NK-92 (cell line): ENCODE results near the gene PDE7B.

Source experiments
- DNase-seq: peaks from one replicate; lab custom pipeline; 2025; ENCODE audit not compliant: unreplicated experiment; lab: John Stamatoyannopoulos, UW

The PDE7B gene

DNA sequence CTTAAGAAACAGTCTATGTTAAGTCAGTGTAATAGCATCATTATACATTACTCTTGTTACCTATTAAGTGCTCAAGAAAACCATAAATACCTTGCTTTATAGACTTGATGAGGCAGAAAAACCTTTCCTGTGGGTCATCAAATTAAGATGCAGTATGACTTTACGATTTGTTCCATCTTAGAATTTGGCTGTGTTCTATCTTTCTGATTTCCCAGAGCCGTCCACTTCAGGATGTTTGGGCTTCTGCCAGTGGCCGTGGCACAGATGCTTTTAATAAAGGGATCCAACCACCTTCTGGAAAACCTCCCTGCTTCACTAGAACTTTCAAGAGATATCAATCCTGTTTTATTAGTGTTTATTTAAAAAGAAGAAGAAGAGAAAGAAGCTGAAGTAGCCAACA, 71.2 kb downstream of the PDE7B start:
- no peak for DNase-seq

DNA sequence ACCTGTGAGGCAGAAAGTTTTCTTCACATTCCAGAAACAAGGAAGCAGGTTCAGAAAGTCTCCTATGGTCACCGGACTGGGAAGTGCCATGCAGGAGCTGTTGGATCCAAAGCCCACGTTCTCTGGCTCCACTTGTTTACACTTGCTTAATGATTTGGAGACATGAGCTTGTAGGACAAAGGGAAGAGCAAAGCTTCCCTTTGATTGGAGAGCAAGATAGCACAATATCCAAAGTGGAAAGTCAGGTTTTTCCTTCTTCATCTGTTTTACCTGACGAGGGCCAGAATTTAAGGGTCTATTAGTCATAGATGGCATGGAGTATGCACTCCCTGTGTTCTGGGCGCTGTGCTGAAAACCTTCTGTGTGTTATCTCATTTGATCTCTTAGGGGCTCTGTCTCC, 81.2 kb downstream of the PDE7B start:
- DNase-seq: no peak

DNA sequence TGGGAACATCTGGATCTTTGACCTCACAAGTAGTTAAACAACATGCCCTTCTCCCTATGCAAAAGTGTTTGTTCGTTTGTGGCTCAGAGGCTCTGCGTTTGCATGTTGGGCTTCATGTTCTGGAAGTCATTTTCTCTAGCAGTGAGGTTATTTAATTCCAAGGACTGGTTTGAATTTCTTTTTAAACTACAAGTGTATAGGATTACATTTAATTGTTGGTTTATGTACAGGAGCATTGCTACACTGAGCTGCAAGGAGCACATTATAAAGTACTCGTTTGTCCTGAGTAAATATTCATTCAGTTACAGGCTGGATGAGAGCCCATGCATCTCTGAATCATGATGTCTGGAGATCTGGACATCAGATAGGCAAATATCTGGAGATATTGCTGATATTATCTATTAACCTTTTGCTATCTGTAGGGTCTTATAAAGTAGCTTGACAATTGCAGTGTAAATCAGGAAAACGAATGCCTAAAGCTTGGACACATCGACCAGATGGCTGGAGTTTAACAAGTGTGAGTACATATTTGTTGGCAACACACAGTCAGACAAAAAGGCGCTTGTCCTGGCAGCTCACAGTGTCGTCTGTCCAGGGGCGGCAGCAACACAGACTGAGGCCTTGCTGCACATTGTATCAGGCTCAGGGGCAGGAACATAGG, 84.6 kb downstream of the PDE7B start:
- no peak for DNase-seq

DNA sequence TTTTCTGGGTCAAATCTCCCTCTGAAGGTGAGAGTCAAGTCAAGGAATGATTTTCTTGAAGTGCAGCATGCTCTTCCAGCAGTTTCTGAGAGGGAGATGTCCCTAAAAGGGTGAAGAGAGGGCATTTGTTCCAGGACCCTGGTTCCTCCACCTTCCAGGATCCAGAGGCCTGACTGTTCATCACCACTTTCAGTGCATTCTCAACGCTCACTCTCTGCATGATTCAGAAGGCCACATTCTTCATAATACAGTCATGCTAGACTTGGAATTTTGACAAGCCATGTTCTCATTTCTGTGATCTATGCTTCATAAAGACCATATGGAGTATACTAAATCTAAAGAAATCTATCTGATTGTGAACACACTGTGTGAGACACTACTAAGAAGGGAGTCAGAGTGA, 85.1 kb downstream of the PDE7B start:
- no peak for DNase-seq

DNA sequence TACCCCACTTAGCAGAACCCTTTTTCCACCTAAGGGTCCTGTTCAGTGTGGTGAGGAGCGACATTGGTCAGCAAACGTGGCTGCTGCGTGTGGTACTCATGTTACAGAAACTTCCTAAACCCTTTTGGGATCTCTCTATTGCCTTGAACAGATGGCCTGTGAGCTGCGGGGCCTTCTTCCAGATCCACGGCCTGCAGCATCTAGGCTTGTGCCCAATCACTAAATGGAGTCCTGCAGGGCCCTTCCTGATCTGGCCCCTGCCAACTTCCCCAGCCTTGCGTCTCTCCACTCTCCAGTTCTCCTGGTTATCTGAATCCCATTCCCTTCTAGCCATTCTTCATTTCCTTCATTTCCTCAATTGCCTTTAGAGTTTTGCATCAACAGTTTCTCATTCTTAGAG, 85.6 kb downstream of the PDE7B start:
- DNase-seq: no peak

DNA sequence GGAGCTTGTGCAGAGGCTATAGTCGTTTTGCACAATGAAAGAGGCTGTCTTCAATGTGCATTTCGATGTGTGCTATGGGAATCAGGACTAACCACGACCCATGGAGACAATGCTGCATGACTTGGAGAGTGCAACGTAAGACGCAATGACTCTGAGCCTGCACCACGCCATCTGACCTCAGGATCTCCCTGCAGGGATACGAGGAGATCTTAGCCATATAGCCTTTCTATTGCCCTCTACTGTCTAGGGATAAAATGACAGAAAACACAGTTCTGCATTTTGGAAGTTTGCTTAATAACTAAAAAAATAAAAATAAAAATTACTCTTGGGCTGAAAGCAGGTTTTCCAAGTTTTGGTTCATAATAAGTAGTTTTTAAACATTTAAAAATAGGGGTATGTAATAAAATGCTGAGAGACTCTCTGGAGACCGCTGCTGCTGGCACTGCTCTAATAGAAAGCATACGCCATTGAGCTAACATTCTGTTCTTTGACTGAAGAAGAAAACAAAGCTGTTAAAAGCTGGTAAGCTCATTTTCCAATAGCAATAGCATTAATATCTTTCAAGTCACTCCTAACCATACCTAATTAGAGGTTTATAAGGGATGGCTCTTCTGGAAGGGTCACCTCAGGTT, 87.2 kb downstream of the PDE7B start:
- no peak for DNase-seq

DNA sequence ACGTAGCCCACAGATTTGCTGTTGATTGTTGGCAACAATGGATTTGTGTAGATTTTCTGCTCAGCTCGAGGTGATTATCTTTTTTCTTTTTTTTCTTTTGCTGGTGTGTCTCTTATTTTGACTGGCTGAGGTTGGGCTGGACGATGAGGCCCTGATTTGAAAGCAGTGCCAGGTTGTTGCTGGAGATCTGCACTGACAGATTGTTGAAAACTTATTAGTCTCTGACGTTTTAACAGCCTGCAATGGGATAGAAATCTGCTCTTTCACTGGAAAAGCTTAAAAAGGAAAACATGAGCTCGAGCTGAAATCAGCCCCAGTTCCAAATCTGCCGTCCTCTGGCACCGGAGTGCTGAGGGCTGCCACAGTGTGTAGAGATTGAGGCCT, 87.7 kb downstream of the PDE7B start:
- DNase-seq: no peak

DNA sequence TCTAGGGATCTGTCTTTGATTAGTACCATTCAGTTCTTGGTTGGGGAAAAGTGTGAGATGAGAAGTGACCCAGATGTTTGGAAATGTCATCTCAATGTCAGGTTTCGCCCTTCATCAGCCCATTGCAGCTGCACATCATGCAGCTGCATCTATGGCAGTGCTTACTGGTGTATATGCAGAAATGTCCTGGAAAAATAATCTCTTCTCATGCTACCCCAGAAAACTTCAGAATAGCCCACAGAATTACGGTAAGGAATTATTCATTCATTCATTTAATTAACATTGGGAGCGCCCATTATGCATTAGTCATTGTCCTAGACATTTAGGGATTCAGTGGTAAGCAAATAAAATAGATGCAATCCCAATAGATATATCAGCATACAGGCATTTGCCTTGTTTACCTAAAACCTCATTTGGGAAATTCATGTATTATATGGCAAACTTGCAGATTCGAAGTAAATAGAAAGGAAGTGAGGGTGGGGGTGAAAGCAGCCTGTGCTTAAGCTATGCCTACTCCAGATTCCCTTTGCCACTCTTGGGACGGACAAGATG, 89.2 kb downstream of the PDE7B start:
- DNase-seq: no peak

DNA sequence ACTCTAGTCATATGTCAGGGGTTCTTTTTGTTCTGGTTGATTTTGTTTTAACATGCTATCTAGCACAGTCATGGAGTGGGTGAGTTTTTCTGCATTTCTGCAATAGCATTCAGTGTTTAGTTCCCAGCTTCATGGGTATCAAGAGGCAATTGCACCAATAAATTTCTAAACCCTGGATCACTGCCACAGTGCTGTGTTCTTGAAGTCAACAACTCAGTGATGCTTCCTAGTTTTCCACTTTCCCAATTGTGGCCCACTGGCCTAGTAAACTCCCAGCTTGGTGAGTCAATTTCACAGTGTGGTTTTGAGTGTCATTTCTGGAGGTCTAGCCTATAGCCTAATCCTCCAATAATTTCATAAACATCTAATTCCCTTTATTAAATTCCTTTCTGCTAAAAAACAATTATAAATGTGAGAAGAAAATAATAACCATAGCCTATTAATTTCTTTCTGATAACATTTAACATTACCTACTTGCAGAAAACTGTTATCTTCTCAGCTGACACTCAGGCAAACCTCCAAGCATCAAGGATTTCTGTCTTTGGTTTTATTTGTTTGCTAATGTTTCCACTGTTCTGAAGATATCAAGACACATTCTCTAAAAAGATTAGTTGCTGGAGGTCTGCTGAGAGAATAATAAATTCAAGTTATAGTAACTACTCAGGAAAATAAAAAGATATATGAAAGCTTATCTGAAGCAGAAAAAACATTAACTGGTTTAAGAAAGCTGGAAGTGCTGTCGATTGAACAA, 89.9 kb downstream of the PDE7B start:
- DNase-seq: no peak

DNA sequence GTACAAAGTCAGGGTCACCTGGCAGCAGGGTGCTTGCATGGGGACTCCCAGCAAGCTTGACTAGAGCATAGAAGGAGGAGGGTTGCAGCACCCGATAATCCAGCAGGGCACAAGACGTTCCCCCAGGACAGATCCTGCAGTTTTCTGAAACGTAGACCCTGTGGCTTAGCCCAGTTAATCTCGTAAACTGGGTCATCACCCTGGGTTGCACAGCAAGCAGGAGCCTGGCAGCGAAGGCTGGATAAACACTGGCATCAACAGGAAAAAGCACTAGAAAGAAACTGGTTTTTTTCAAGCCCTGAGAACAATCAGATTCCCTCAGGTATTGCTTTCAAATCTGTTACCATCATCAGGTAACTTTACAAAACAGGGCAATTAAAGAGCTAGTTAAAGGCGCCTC, 92.6 kb downstream of the PDE7B start:
- DNase-seq: no peak

DNA sequence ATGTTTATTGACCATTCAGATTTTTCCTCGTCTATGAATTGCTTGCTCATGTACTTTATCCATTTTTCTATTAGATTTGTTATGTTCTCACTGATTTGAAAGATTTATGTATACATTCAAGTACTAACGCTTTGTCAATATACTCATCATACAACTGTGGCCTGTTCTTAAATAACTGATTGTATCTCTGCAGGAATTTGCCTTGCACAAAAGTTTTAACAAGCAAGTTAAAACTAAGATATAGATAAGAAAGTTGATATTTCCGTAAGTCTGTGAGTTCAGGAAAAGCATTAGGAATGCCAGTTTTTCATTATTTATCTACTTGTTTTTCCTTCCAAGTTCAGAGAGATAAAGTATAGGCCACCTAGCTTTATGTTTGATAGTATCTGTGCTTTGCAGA, 95.2 kb downstream of the PDE7B start:
- DNase-seq: no peak

DNA sequence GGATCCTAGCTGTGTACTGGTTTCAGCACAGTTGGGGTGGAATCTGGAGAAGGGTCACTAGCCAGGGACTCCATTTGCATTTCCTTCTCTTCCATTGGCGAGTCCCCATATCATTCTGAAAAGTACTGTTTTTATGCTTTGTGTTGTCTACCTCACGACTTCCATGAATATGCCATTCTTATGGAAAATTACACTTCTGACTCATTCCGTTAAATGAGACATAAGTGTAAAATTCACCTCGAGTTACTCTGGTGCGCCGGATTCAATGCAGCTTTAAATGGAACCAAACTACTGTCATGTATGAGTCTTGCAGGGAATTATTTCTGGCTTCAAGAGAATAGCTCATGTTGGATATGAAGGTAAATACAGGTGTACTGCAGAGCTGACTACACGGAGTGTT, 99.2 kb downstream of the PDE7B start:
- no peak for DNase-seq

DNA sequence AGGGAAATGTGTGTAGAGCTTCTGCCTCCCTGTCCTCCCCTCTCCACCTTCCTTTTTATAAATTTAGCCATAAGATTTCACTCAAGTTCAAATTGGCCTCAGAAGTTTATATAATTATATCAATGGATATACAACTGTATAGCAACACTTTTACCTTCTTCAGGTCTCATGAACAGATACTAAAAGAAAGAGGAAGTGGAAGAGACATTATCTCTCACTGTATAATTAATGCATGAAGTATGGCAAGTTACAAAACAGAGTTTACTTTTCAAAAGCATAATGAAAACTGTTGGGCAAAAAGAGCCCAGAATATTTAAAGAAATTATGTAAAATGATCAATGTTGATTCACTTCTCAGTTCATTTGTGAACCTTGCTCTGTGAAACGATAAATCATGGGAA, 99.7 kb downstream of the PDE7B start:
- no peak for DNase-seq

DNA sequence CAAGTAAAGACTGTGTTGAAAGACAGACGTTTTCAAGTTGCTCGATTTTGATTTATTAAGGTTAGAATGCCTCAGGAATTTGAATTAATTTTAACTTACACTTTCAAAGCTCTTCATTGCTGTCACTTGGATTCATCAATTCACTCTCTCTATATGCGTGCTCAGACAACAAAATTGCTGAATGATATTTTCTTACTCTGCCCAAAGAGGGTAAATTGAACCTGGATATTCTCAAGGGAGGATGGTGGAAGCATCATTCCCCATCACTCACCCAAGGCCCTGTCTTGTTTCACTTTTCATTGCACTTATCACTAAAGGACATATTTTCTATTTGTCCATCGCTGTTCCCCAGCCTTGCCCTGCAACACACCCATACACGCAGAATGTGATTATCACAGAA, 102.3 kb downstream of the PDE7B start:
- DNase-seq: no peak

DNA sequence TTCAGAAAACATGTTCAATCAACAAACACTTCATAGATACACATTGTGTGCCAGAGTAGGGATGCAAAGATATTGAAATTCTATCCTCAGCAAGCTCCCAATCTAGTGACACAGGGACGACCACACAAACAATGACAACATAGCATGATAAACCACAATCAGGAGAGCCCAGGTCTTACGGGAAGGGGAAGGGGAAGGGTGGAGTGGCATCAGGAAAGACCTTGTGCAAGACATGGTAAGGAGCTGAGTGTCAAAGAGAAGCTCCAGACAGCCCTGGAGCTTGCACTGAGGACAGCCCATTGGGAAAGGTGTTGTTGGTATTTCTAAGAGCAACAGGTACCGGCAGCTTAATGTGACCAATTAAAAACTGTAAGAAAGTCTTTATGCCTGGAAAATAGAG, 103.6 kb downstream of the PDE7B start:
- DNase-seq: no peak

DNA sequence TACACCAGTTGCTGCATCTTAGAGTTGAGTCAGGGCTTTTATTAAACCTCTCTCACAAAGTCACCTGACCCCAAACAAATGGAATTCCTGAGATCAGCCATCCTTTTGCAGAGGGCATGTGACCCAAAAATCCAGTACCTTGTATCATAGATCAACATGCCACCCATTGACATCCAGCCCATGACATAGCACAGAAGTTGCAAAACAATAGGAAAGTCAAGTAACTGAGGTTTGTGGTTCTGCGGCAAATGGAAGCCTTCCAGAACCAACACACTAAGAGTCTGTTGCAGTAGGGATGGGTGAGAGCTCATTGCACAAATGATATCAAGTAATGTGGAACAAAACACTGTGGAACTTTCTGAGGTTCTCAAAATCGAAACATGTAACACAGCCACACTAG, 111.2 kb downstream of the PDE7B start:
- no peak for DNase-seq

DNA sequence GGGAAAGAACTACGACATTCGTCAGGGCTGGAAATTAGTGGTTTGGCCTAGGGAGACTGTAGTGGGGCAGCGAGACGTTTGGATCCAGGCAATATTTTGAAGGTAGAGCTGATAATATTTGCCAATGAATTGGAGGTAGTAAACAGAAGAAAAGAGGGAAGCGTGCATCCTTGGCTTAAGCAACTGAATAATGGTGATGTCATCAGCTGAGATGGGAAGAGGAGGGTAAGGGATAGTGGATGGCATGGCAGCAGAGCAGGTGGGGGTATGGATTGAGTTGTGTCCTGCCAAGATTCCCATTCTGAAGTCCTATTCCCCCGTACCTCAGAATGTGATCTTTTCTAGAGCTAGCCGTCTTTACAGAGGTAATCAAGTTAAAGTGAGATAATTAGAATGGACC, 119.2 kb downstream of the PDE7B start:
- DNase-seq: no peak

DNA sequence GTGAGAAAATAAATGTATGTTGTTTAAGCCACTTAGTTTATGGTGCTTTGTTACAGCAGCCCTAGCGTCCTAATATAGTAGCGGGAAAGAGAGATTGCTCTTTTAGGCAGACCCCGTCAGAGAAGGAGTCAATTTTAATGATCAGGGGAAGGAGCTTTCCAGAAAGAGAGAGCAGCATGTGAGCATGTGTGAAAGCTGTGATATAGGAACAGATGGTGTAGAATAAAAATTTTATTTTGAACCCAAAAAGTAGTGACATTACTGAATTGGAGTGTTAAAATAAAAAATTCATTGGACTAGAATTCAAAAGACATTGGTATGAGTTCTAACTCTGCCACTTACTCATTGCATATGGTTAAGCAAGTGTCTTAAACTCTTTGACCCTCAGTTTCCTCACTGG, 119.8 kb downstream of the PDE7B start:
- no peak for DNase-seq

DNA sequence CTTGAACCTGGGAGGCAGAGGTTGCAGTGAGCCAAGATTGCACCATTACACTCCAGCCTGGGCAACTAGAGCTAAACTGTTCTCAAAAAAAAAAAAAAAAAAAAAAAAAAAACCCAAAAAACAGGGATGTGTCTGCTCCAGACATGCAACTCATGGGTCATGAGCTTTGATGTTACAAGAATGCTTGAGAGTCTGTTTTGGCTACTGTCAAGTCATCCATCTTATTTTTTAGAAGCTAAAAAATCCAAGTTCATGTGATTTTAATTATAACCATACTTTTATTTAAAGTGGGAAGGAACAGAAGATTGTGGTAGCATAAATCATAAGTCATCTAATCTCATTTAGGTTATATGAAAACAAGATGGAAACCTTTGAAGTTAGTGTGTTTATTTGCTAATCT, 120.6 kb downstream of the PDE7B start:
- DNase-seq: no peak

DNA sequence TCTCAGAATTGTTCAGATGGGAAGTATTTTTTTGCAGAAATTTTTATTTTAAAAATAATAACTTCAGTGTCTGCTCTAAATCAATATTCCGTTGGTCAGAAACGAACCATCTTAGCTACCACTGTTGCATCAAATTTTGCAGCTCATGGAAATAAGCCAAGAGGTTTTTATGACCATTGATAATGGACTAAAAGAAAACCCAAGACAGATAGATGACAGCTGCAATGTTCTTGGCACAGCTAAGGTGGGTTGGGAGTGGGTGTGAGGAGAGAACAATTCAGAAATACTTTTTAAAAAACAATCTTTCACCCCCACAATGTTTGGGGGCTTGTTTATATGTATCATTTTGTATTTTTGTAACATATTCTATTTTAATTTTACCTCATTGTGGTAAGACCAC, 121.1 kb downstream of the PDE7B start:
- DNase-seq: no peak

DNA sequence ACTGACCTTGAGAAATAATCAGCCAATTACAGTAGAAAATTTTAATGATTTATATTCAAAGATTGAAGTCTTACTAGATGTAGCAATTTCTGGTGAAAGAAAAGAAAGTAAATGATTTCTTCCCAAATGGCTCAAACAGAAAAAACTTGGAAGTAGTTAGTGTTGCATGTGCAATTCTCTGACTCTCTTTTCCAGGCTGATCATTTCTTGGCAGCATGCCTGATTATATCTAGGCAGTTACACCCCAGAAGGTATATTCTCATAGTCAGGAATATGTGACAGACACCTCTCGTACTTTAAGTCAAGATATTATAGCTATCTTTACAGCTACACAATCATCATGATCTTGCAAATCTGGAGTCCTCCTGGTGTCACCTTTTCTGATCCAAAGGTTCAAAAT, 122.9 kb downstream of the PDE7B start:
- no peak for DNase-seq

DNA sequence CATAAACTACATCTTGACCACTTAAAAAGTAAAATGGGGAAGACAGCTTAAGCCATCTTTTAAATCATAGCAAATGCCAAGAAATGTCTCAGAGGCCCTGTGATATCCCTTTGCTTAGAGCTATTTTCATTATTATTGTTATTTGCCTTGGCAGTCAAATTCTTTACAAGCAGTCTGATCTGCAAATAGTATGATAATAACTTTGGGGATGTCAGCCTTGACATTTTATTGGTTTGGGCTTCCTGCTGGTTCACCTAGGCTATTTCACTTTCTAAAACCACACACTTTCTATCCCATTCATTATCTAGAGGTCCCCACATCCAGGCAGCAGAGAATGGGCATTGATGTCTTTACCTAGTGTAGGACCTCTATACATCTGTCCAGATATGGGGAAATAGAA, 125.1 kb downstream of the PDE7B start:
- DNase-seq: no peak
